Rectal smooth muscle tissue (tissue), 1 donor: ENCODE measurements around the gene PLEKHG4B.
"Not testable (repeated sequence)": the region's sequence is repeated elsewhere in the genome, so short reads cannot be mapped to it uniquely, and the experiment has no call there.

Experiments
- H3K27ac ChIP-seq: one replicate; pipeline ENCODE4 v1.7.0; 2013; ENCODE audit warnings: low read depth, low read length, inconsistent platforms
- H3K27me3 ChIP-seq: one replicate; pipeline ENCODE4 v1.7.0; 2013; ENCODE audit warnings: low read length; ENCODE audit not compliant: control insufficient read depth, insufficient read depth
- H3K36me3 ChIP-seq: one replicate; pipeline ENCODE4 v1.7.0; 2013; ENCODE audit warnings: low read length; ENCODE audit not compliant: control insufficient read depth, insufficient read depth
- H3K4me1 ChIP-seq: one replicate; pipeline ENCODE4 v1.7.0; 2013; ENCODE audit warnings: low read length; ENCODE audit not compliant: control insufficient read depth, insufficient read depth
- H3K4me3 ChIP-seq: one replicate; pipeline ENCODE4 v1.7.0; 2013; ENCODE audit warnings: low read length
- H3K9ac ChIP-seq: one replicate; pipeline ENCODE4 v1.7.0; 2013; ENCODE audit warnings: low read length

PLEKHG4B gene

GRCh38 chr5:60250-60649, 31.7 kb upstream of the PLEKHG4B start:
- H3K4me1 ChIP-seq, H3K9ac ChIP-seq, H3K27me3 ChIP-seq, H3K27ac ChIP-seq, H3K36me3 ChIP-seq, H3K4me3 ChIP-seq: not testable (repeated sequence)

GRCh38 chr5:70440-70839, 21.5 kb upstream of the PLEKHG4B start:
- Histone ChIP-seq H3K36me3 (no peaks in the 10 kb centered on the region), H3K4me1 (no peaks in the 10 kb centered on the region)

GRCh38 chr5:72316-73180, 19.4 kb upstream of the PLEKHG4B start:
- H3K27me3 ChIP-seq, H3K4me3 ChIP-seq, H3K4me1 ChIP-seq, H3K36me3 ChIP-seq, H3K9ac ChIP-seq, H3K27ac ChIP-seq: not testable (repeated sequence)

More at GRCh38 chr5:70440-70839, 21.5 kb upstream of the PLEKHG4B start:
- H3K27me3 ChIP-seq, result no peaks in the 10 kb centered on the region
- no peak overlapping the region for H3K27ac ChIP-seq
- no peak overlapping the region for H3K4me3 ChIP-seq
- H3K9ac ChIP-seq, result no peak overlapping the region

- H3K36me3 ChIP-seq, H3K4me1 ChIP-seq, H3K27me3 ChIP-seq, H3K27ac ChIP-seq, H3K9ac ChIP-seq, H3K4me3 ChIP-seq: not testable (repeated sequence)
These were observed 18.9 kb upstream of the PLEKHG4B start for GRCh38 chr5:73181-73447.

- no peaks in the 10 kb centered on the region for H3K4me1 ChIP-seq
- H3K27me3 ChIP-seq, result peaks cover 5% of the 10 kb centered on the region
- no peak overlapping the region for H3K4me3 ChIP-seq
- H3K9ac ChIP-seq, result no peak overlapping the region
- no peak overlapping the region for H3K27ac ChIP-seq
- H3K36me3 ChIP-seq, result no peaks in the 10 kb centered on the region
These were observed 18.0 kb upstream of the PLEKHG4B start for GRCh38 chr5:73768-74502.

- Histone ChIP-seq H3K4me1 (no peaks in the 10 kb centered on the region), H3K9ac (no peak overlapping the region), H3K4me3 (no peak overlapping the region), H3K27ac (no peak overlapping the region), H3K36me3 (no peaks in the 10 kb centered on the region), H3K27me3 (peaks cover 5% of the 10 kb centered on the region)
These were observed 17.4 kb upstream of the PLEKHG4B start for GRCh38 chr5:74503-75109.

GRCh38 chr5:75331-76320, 16.3 kb upstream of the PLEKHG4B start:
- Histone ChIP-seq H3K4me1 (no peaks in the 10 kb centered on the region), H3K27ac (no peak overlapping the region), H3K4me3 (no peak overlapping the region), H3K36me3 (no peaks in the 10 kb centered on the region), H3K9ac (no peak overlapping the region), H3K27me3 (peaks cover 5% of the 10 kb centered on the region)

- Histone ChIP-seq H3K36me3 (no peaks in the 10 kb centered on the region), H3K9ac (no peak overlapping the region), H3K4me1 (no peaks in the 10 kb centered on the region), H3K27ac (no peak overlapping the region), H3K4me3 (no peak overlapping the region), H3K27me3 (peaks cover 5% of the 10 kb centered on the region)
These were observed 15.4 kb upstream of the PLEKHG4B start for GRCh38 chr5:76358-77169.

GRCh38 chr5:77170-77501, 14.8 kb upstream of the PLEKHG4B start:
- Histone ChIP-seq H3K9ac (no peak overlapping the region), H3K27me3 (peaks cover 5% of the 10 kb centered on the region), H3K4me1 (no peaks in the 10 kb centered on the region), H3K27ac (no peak overlapping the region), H3K36me3 (no peaks in the 10 kb centered on the region), H3K4me3 (no peak overlapping the region)

GRCh38 chr5:77546-77945, 14.4 kb upstream of the PLEKHG4B start:
- Histone ChIP-seq H3K27ac (no peak overlapping the region), H3K4me3 (no peak overlapping the region), H3K36me3 (no peaks in the 10 kb centered on the region), H3K9ac (no peak overlapping the region), H3K4me1 (no peaks in the 10 kb centered on the region), H3K27me3 (peaks cover 5% of the 10 kb centered on the region)

GRCh38 chr5:77957-78804, 13.8 kb upstream of the PLEKHG4B start:
- no peak overlapping the region for H3K4me3 ChIP-seq
- H3K36me3 ChIP-seq, result no peaks in the 10 kb centered on the region
- no peak overlapping the region for H3K9ac ChIP-seq
- no peak overlapping the region for H3K27ac ChIP-seq
- no peaks in the 10 kb centered on the region for H3K4me1 ChIP-seq
- peaks cover 5% of the 10 kb centered on the region for H3K27me3 ChIP-seq
